Neuronal stem cell (in vitro differentiated cells): Measurements from ENCODE around the gene FMN2.

Experiments used
- DNase-seq: peaks from one replicate; pipeline ENCODE4 v3.0.0-alpha.2; 2013; ENCODE audit warnings: low spot score
- H2AFZ ChIP-seq: one replicate; pipeline ENCODE4 v1.6.1; 2013; ENCODE audit warnings: mild to moderate bottlenecking, low read length, inconsistent platforms
- H2AK5ac ChIP-seq: 2 replicates; pipeline ENCODE4 v1.6.1; 2013; ENCODE audit warnings: low read depth, mild to moderate bottlenecking, inconsistent platforms, low read length, moderate library complexity, mixed read lengths
- H2BK120ac ChIP-seq: 2 replicates; pipeline ENCODE4 v1.6.1; 2013; ENCODE audit warnings: low read depth, mild to moderate bottlenecking, inconsistent platforms, low read length, moderate library complexity, mixed read lengths
- H2BK12ac ChIP-seq: one replicate; pipeline ENCODE4 v1.6.1; 2013; ENCODE audit warnings: low read length, inconsistent platforms
- H2BK15ac ChIP-seq: 2 replicates; pipeline ENCODE4 v1.6.1; 2013; ENCODE audit warnings: mild to moderate bottlenecking, low read length, inconsistent platforms, mixed read lengths
- H2BK5ac ChIP-seq: one replicate; pipeline ENCODE4 v1.6.1; 2013; ENCODE audit warnings: inconsistent platforms, mild to moderate bottlenecking, low read length, moderate library complexity
- H3K14ac ChIP-seq: one replicate; pipeline ENCODE4 v1.6.1; 2013; ENCODE audit warnings: low read length, inconsistent platforms
- H3K18ac ChIP-seq: 2 replicates; pipeline ENCODE4 v1.6.1; 2013; ENCODE audit warnings: low read length, inconsistent platforms
- H3K23ac ChIP-seq: 2 replicates; pipeline ENCODE4 v1.6.1; 2013; ENCODE audit warnings: low read depth, mild to moderate bottlenecking, mixed read lengths, low read length, inconsistent platforms; ENCODE audit not compliant: poor library complexity
- H3K27ac ChIP-seq: replicated peaks from 3 replicates; pipeline ENCODE4 v1.5.1; 2013; ENCODE audit warnings: low read length, inconsistent platforms
- H3K27me3 ChIP-seq, 3 experiments: 2 replicates each; pipeline ENCODE4 v1.6.1; 2013; ENCODE audit warnings: low read length in 3 of 3, mild to moderate bottlenecking in 2 of 3, inconsistent platforms in 1 of 3, low read depth in 1 of 3, mixed read lengths in 1 of 3, moderate library complexity in 1 of 3; ENCODE audit not compliant: control insufficient read depth in 3 of 3, insufficient read depth in 3 of 3
- H3K36me3 ChIP-seq, 2 donors: replicated peaks in 1 of 2; 2 replicates each; pipeline ENCODE4 v1.6.1; 2013; ENCODE audit warnings: low read length in 2 of 2; ENCODE audit not compliant: control insufficient read depth in 2 of 2, insufficient read depth in 2 of 2
- H3K4ac ChIP-seq: 2 replicates; pipeline ENCODE4 v1.6.1; 2013; ENCODE audit warnings: inconsistent platforms, mild to moderate bottlenecking, low read length, moderate library complexity
- H3K4me1 ChIP-seq, 2 donors: 1 replicate in 1 of 2; 2 replicates in 1 of 2; pipeline ENCODE4 v1.6.1; 2013; ENCODE audit warnings: low read length in 2 of 2, low read depth in 1 of 2; ENCODE audit not compliant: control insufficient read depth in 2 of 2, insufficient read depth in 1 of 2
- H3K4me2 ChIP-seq: one replicate; pipeline ENCODE4 v1.6.1; 2013; ENCODE audit warnings: mild to moderate bottlenecking, low read length, inconsistent platforms; ENCODE audit not compliant: insufficient read depth, poor library complexity, severe bottlenecking
- H3K4me3 ChIP-seq, 2 donors: 2 replicates each; pipeline ENCODE4 v1.5.1; 2013; ENCODE audit warnings: low read length in 2 of 2, mild to moderate bottlenecking in 2 of 2, inconsistent platforms in 1 of 2, moderate library complexity in 1 of 2
- H3K79me1 ChIP-seq: one replicate; pipeline ENCODE4 v1.6.1; 2013; ENCODE audit warnings: low read depth, mild to moderate bottlenecking, inconsistent platforms, low read length, moderate library complexity
- H3K9ac ChIP-seq: one replicate; pipeline ENCODE4 v1.6.1; 2013; ENCODE audit warnings: mild to moderate bottlenecking, low read depth, low read length, inconsistent platforms; ENCODE audit not compliant: poor library complexity
- H3K9me3 ChIP-seq, 2 donors: replicated peaks in 1 of 2; 2 replicates each; pipeline versions ENCODE3 to v1.6.1; 2013; ENCODE audit warnings: low read length in 2 of 2, mild to moderate bottlenecking in 2 of 2, inconsistent platforms in 1 of 2, low read depth in 1 of 2, mixed read lengths in 1 of 2, moderate library complexity in 1 of 2; ENCODE audit not compliant: control insufficient read depth in 2 of 2, insufficient read depth in 1 of 2
- H4K8ac ChIP-seq: one replicate; pipeline ENCODE4 v1.6.1; 2013; ENCODE audit warnings: low read depth, mild to moderate bottlenecking, inconsistent platforms, low read length, moderate library complexity
- H4K91ac ChIP-seq: one replicate; pipeline ENCODE4 v1.6.1; 2013; ENCODE audit warnings: low read length, low read depth, mild to moderate bottlenecking, inconsistent platforms; ENCODE audit not compliant: poor library complexity
- WGBS, 2 donors: extraction: QIAGEN DNeasy Blood & Tissue Kit; methylation state at CpG; one replicate each; pipeline ENCODE4 v1.1.7; 2013; ENCODE audit warnings: missing lambda C conversion rate in 2 of 2, mixed read lengths in 1 of 2; ENCODE audit not compliant: insufficient read length in 2 of 2, insufficient replicate concordance in 1 of 2; ENCODE audit errors: extremely low coverage in 2 of 2; 5-methylcytosine and 5-hydroxymethylcytosine counted together

Gene FMN2

GRCh38 chr1:240104672-240105071, 13.0 kb downstream of the FMN2 start:
- no CpG with 5 or more reads among the region's 2 CpGs for WGBS, 2 donors
- no peak overlapping the region for H2BK15ac ChIP-seq
- no peak overlapping the region for H3K14ac ChIP-seq
- H3K9me3 ChIP-seq: no peaks in the 10 kb centered on the region
- no peak overlapping the region for H2BK5ac ChIP-seq
- H3K9ac ChIP-seq: no peak overlapping the region
- H3K23ac ChIP-seq: no peak overlapping the region
- no peak overlapping the region for H2AFZ ChIP-seq
- peaks cover 0 to 3% of the 10 kb centered on the region in 2 donors for H3K36me3 ChIP-seq
- peaks cover 2% of the 10 kb centered on the region for H3K79me1 ChIP-seq
- no peak for DNase-seq
- H3K4ac ChIP-seq: no peak overlapping the region
- peaks cover 0 to 10% of the 10 kb centered on the region in 2 donors for H3K4me1 ChIP-seq
- H3K27ac ChIP-seq: no peak overlapping the region
- H3K4me2 ChIP-seq: no peak overlapping the region
- H4K8ac ChIP-seq: no peak overlapping the region
- no peak overlapping the region for H3K4me3 ChIP-seq
- H2BK120ac ChIP-seq: no peak overlapping the region
- no peak overlapping the region for H2BK12ac ChIP-seq
- H3K27me3 ChIP-seq: no peaks in the 10 kb centered on the region
- H4K91ac ChIP-seq: no peak overlapping the region
- no peak overlapping the region for H3K18ac ChIP-seq
- H2AK5ac ChIP-seq: no peak overlapping the region

- H3K9me3 ChIP-seq: no peaks in the 10 kb centered on the region
- peaks cover 0 to 4% of the 10 kb centered on the region in 2 donors for H3K4me1 ChIP-seq
- no peak overlapping the region for H3K14ac ChIP-seq
- no peak overlapping the region for H4K8ac ChIP-seq
- H3K18ac ChIP-seq: no peak overlapping the region
- H3K27me3 ChIP-seq: no peaks in the 10 kb centered on the region
- H2AFZ ChIP-seq: no peak overlapping the region
- no peak overlapping the region for H2AK5ac ChIP-seq
- H3K4me3 ChIP-seq: no peak overlapping the region
- peaks cover 0 to 3% of the 10 kb centered on the region in 2 donors for H3K36me3 ChIP-seq
- DNase-seq: no peak
- no peaks in the 10 kb centered on the region for H3K79me1 ChIP-seq
- H4K91ac ChIP-seq: no peak overlapping the region
- H3K9ac ChIP-seq: no peak overlapping the region
- no peak overlapping the region for H3K27ac ChIP-seq
- no peak overlapping the region for H3K23ac ChIP-seq
- no peak overlapping the region for H2BK120ac ChIP-seq
- H3K4me2 ChIP-seq: no peak overlapping the region
- no peak overlapping the region for H3K4ac ChIP-seq
- H2BK15ac ChIP-seq: no peak overlapping the region
- H2BK12ac ChIP-seq: no peak overlapping the region
- H2BK5ac ChIP-seq: no peak overlapping the region
- no CpG with 5 or more reads among the region's 3 CpGs for WGBS, 2 donors
Observed at GRCh38 chr1:240107058-240107684, 15.5 kb downstream of the FMN2 start.

- Histone ChIP-seq H3K4me3 (no peak overlapping the region), H3K4me1 (peaks cover 0 to 7% of the 10 kb centered on the region in 2 donors), H3K23ac (no peak overlapping the region), H3K18ac (no peak overlapping the region), H2AFZ (no peak overlapping the region), H3K27ac (no peak overlapping the region), H3K9me3 (no peaks in the 10 kb centered on the region), H2AK5ac (no peak overlapping the region), H3K27me3 (no peaks in the 10 kb centered on the region), H3K36me3 (no peaks in the 10 kb centered on the region), H2BK15ac (no peak overlapping the region), H3K14ac (no peak overlapping the region), H2BK12ac (no peak overlapping the region), H3K4me2 (no peak overlapping the region), H2BK5ac (no peak overlapping the region), H3K79me1 (no peaks in the 10 kb centered on the region), H2BK120ac (no peak overlapping the region), H4K8ac (no peak overlapping the region), H4K91ac (no peak overlapping the region), H3K9ac (no peak overlapping the region), H3K4ac (no peak overlapping the region)
- DNase-seq: no peak
- WGBS, 2 donors: no CpG with 5 or more reads among the region's 2 CpGs
Observed at GRCh38 chr1:240109130-240109529, 17.4 kb downstream of the FMN2 start.

GRCh38 chr1:240109920-240110636, 18.4 kb downstream of the FMN2 start:
- no peak overlapping the region for H3K4me3 ChIP-seq
- no peak overlapping the region for H2BK15ac ChIP-seq
- H3K9me3 ChIP-seq: no peaks in the 10 kb centered on the region
- H3K23ac ChIP-seq: no peak overlapping the region
- no peaks in the 10 kb centered on the region for H3K27me3 ChIP-seq
- WGBS, 2 donors: no CpG with 5 or more reads among the region's 5 CpGs
- no peak overlapping the region for H4K8ac ChIP-seq
- H2BK12ac ChIP-seq: no peak overlapping the region
- H2BK5ac ChIP-seq: no peak overlapping the region
- no peaks in the 10 kb centered on the region for H3K79me1 ChIP-seq
- H2AFZ ChIP-seq: no peak overlapping the region
- peaks cover 0 to 7% of the 10 kb centered on the region in 2 donors for H3K4me1 ChIP-seq
- H4K91ac ChIP-seq: no peak overlapping the region
- no peak overlapping the region for H3K18ac ChIP-seq
- H2AK5ac ChIP-seq: no peak overlapping the region
- no peak overlapping the region for H3K4ac ChIP-seq
- H3K27ac ChIP-seq: no peak overlapping the region
- H3K36me3 ChIP-seq: no peaks in the 10 kb centered on the region
- no peak overlapping the region for H3K14ac ChIP-seq
- H2BK120ac ChIP-seq: no peak overlapping the region
- DNase-seq: no peak
- no peak overlapping the region for H3K9ac ChIP-seq
- H3K4me2 ChIP-seq: no peak overlapping the region
